PC-9 (cell line): ENCODE results near the gene NOXA1.

Source experiments
- EZH2 ChIP-seq: fragments of 200-600 bp; sonication (generic); IDR thresholded peaks from 2 replicates; pipeline ENCODE4 v1.8.0; 2017; ENCODE audit warnings: antibody characterized with exemption, low read depth
- TF ChIP-seq, protein P1 (sequence below): fragments of 200-600 bp; sonication (generic); conservative IDR thresholded peaks from 2 replicates; pipeline ENCODE4 v1.6.1; 2017; ENCODE audit warnings: mixed run types, antibody characterized with exemption, mild to moderate bottlenecking, moderate library complexity

DNA sequence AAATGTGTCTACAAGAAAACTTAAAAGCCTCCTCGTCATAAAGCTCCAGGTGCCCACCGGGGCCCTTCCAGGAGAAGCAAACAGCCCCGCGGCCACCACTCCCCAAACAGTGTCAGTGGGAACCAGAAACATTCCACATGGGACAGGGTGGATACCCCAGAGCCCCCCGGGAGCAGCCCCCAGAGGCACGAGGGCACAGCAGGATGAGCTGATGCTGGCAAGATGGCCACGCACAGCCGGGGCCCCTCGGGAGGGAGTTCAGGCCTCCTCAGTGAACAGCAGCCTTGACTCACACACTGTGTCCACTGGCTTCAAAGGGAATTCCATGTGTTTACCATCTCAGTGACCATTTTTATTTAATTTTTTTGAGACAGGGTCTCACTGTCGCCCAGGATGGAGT lies 10.8 kb upstream of the NOXA1 start:
- TF ChIP-seq, protein P1, sequence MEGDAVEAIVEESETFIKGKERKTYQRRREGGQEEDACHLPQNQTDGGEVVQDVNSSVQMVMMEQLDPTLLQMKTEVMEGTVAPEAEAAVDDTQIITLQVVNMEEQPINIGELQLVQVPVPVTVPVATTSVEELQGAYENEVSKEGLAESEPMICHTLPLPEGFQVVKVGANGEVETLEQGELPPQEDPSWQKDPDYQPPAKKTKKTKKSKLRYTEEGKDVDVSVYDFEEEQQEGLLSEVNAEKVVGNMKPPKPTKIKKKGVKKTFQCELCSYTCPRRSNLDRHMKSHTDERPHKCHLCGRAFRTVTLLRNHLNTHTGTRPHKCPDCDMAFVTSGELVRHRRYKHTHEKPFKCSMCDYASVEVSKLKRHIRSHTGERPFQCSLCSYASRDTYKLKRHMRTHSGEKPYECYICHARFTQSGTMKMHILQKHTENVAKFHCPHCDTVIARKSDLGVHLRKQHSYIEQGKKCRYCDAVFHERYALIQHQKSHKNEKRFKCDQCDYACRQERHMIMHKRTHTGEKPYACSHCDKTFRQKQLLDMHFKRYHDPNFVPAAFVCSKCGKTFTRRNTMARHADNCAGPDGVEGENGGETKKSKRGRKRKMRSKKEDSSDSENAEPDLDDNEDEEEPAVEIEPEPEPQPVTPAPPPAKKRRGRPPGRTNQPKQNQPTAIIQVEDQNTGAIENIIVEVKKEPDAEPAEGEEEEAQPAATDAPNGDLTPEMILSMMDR: no peak
- TF ChIP-seq EZH2: no peak
